ENCODE measurements around the gene PCAT7.

PCAT7 gene

GRCh38 chr9:94602666-94603065, 47.8 kb downstream of the PCAT7 start:
- Histone ChIP-seq H3K9me3 (ENCODE audit: low read depth, low read length) (no peaks in the 10 kb centered on the region), H3K36me3 (ENCODE audit: insufficient read depth, low read length) (no peaks in the 10 kb centered on the region), H3K27ac (no peak overlapping the region), H3K9ac (ENCODE audit: insufficient read length) (no peak overlapping the region), H3K4me3 (no peak overlapping the region)
- no peak for DNase-seq (ENCODE audit: low read depth, low spot score)
- TF ChIP-seq EZH2 (IDR thresholded peaks at IDR 0.05): no peak
- TF ChIP-seq FOXP2 (optimal IDR thresholded peaks at IDR 0.05; ENCODE audit: control extremely low read depth, extremely low read length, insufficient read depth): no peak
- no peak for TF ChIP-seq POLR2AphosphoS5 (IDR thresholded peaks at IDR 0.05; ENCODE audit: borderline replicate concordance, low read depth, low read length)

GRCh38 chr9:94603259-94604160, 48.6 kb downstream of the PCAT7 start:
- Histone ChIP-seq H3K36me3 (ENCODE audit: insufficient read depth, low read length) (no peaks in the 10 kb centered on the region), H3K9ac (ENCODE audit: insufficient read length) (no peak overlapping the region), H3K4me3 (peak overlapping the region; percentile 31; the same call in 1 of the 2 replicates), H3K9me3 (ENCODE audit: low read depth, low read length) (no peaks in the 10 kb centered on the region), H3K27ac (no peak overlapping the region)
- no peak for TF ChIP-seq POLR2AphosphoS5 (IDR thresholded peaks at IDR 0.05; ENCODE audit: borderline replicate concordance, low read depth, low read length)
- TF ChIP-seq FOXP2 (optimal IDR thresholded peaks at IDR 0.05; ENCODE audit: control extremely low read depth, extremely low read length, insufficient read depth): no peak
- TF ChIP-seq EZH2 (IDR thresholded peaks at IDR 0.05): no peak
- no peak for DNase-seq (ENCODE audit: low read depth, low spot score)

- Histone ChIP-seq H3K27ac (no peak overlapping the region), H3K36me3 (ENCODE audit: insufficient read depth, low read length) (no peaks in the 10 kb centered on the region), H3K9me3 (ENCODE audit: low read depth, low read length) (no peaks in the 10 kb centered on the region), H3K4me3 (no peak overlapping the region), H3K9ac (ENCODE audit: insufficient read length) (no peak overlapping the region)
- no peak for TF ChIP-seq EZH2 (IDR thresholded peaks at IDR 0.05)
- no peak for TF ChIP-seq FOXP2 (optimal IDR thresholded peaks at IDR 0.05; ENCODE audit: control extremely low read depth, extremely low read length, insufficient read depth)
- TF ChIP-seq POLR2AphosphoS5 (IDR thresholded peaks at IDR 0.05; ENCODE audit: borderline replicate concordance, low read depth, low read length): no peak
- DNase-seq (ENCODE audit: low read depth, low spot score): no peak
Observed at GRCh38 chr9:94606646-94607422, 52.0 kb downstream of the PCAT7 start.

- TF ChIP-seq POLR2AphosphoS5 (IDR thresholded peaks at IDR 0.05; ENCODE audit: borderline replicate concordance, low read depth, low read length): no peak
- TF ChIP-seq EZH2 (IDR thresholded peaks at IDR 0.05): no peak
- no peak for TF ChIP-seq FOXP2 (optimal IDR thresholded peaks at IDR 0.05; ENCODE audit: control extremely low read depth, extremely low read length, insufficient read depth)
- Histone ChIP-seq H3K36me3 (ENCODE audit: insufficient read depth, low read length) (no peaks in the 10 kb centered on the region), H3K9me3 (ENCODE audit: low read depth, low read length) (no peaks in the 10 kb centered on the region), H3K4me3 (no peak overlapping the region), H3K27ac (no peak overlapping the region), H3K9ac (ENCODE audit: insufficient read length) (no peak overlapping the region)
- DNase-seq (ENCODE audit: low read depth, low spot score): no peak
Observed at GRCh38 chr9:94607423-94607691, 52.5 kb downstream of the PCAT7 start.

- no peak for TF ChIP-seq POLR2AphosphoS5 (IDR thresholded peaks at IDR 0.05; ENCODE audit: borderline replicate concordance, low read depth, low read length)
- no peak for TF ChIP-seq FOXP2 (optimal IDR thresholded peaks at IDR 0.05; ENCODE audit: control extremely low read depth, extremely low read length, insufficient read depth)
- no peak for TF ChIP-seq EZH2 (IDR thresholded peaks at IDR 0.05)
- Histone ChIP-seq H3K9me3 (ENCODE audit: low read depth, low read length) (no peaks in the 10 kb centered on the region), H3K27ac (no peak overlapping the region), H3K36me3 (ENCODE audit: insufficient read depth, low read length) (no peaks in the 10 kb centered on the region), H3K4me3 (no peak overlapping the region), H3K9ac (ENCODE audit: insufficient read length) (no peak overlapping the region)
- DNase-seq (ENCODE audit: low read depth, low spot score): no peak
Observed at GRCh38 chr9:94610181-94610606, 55.3 kb downstream of the PCAT7 start.

- H3K36me3 ChIP-seq (ENCODE audit: insufficient read depth, low read length): no peaks in the 10 kb centered on the region
- H3K4me3 ChIP-seq: no peak overlapping the region
- H3K9me3 ChIP-seq (ENCODE audit: low read depth, low read length): no peaks in the 10 kb centered on the region
- no peak overlapping the region for H3K27ac ChIP-seq
- DNase-seq (ENCODE audit: low read depth, low spot score): no peak
- TF ChIP-seq FOXP2 (optimal IDR thresholded peaks at IDR 0.05; ENCODE audit: control extremely low read depth, extremely low read length, insufficient read depth) (no peak), POLR2AphosphoS5 (IDR thresholded peaks at IDR 0.05; ENCODE audit: borderline replicate concordance, low read depth, low read length) (no peak), EZH2 (IDR thresholded peaks at IDR 0.05) (no peak)
- no peak overlapping the region for H3K9ac ChIP-seq (ENCODE audit: insufficient read length)
Observed at GRCh38 chr9:94611638-94612068, 56.8 kb downstream of the PCAT7 start.

GRCh38 chr9:94612071-94612470, 57.2 kb downstream of the PCAT7 start:
- Histone ChIP-seq H3K36me3 (ENCODE audit: insufficient read depth, low read length) (no peaks in the 10 kb centered on the region), H3K27ac (no peak overlapping the region), H3K4me3 (no peak overlapping the region), H3K9me3 (ENCODE audit: low read depth, low read length) (no peaks in the 10 kb centered on the region), H3K9ac (ENCODE audit: insufficient read length) (no peak overlapping the region)
- TF ChIP-seq POLR2AphosphoS5 (IDR thresholded peaks at IDR 0.05; ENCODE audit: borderline replicate concordance, low read depth, low read length) (no peak), FOXP2 (optimal IDR thresholded peaks at IDR 0.05; ENCODE audit: control extremely low read depth, extremely low read length, insufficient read depth) (no peak), EZH2 (IDR thresholded peaks at IDR 0.05) (no peak)
- DNase-seq (ENCODE audit: low read depth, low spot score): no peak

- no peak for DNase-seq (ENCODE audit: low read depth, low spot score)
- Histone ChIP-seq H3K27ac (no peak overlapping the region), H3K9me3 (ENCODE audit: low read depth, low read length) (no peaks in the 10 kb centered on the region), H3K36me3 (ENCODE audit: insufficient read depth, low read length) (no peaks in the 10 kb centered on the region), H3K9ac (ENCODE audit: insufficient read length) (no peak overlapping the region), H3K4me3 (no peak overlapping the region)
- no peak for TF ChIP-seq EZH2 (IDR thresholded peaks at IDR 0.05)
- TF ChIP-seq FOXP2 (optimal IDR thresholded peaks at IDR 0.05; ENCODE audit: control extremely low read depth, extremely low read length, insufficient read depth): no peak
Observed at GRCh38 chr9:94613003-94613402, 58.1 kb downstream of the PCAT7 start.

Measured in SK-N-MC (cell line).